ENCODE measurements around the gene NSG1. TPM values are rescaled to one million over a fixed set of nuclear protein-coding genes. Genes with fewer than 3 reads are reported as not detected.
"Not testable (repeated sequence)": the region's sequence is repeated elsewhere in the genome, so short reads cannot be mapped to it uniquely, and the experiment has no call there.

NSG1 gene
- total and polyA plus RNA-seq, 2 experiments from 2014 or later, result 0.31 to 0.86 TPM

- no peak overlapping the region for H3K4me2 ChIP-seq (ENCODE audit: unreplicated experiment)
- H3K4me3 ChIP-seq, result no peak overlapping the region
- no peaks in the 10 kb centered on the region for H3K9me3 ChIP-seq (ENCODE audit: low read depth)
- in situ Hi-C loops (cut with MboI), result no loop called here
- H3F3A ChIP-seq (ENCODE audit: insufficient read depth), result peaks cover 19% of the 10 kb centered on the region
- WGBS, 2 experiments (ENCODE audit: low coverage in 1 of 2, low lambda C conversion rate in 2 of 2, missing lambda C conversion rate in 2 of 2), result 89 to 91% methylated on average over 5 of the region's 5 CpGs
- TF ChIP-seq EZH2phosphoT487 (IDR thresholded peaks at IDR 0.05; ENCODE audit: insufficient read depth, low read depth), result no peak
- no peak for TF ChIP-seq EZH2 (IDR thresholded peaks at IDR 0.05; ENCODE audit: insufficient read depth, poor library complexity, severe bottlenecking)
- H3K9ac ChIP-seq, result no peak overlapping the region
- peaks cover 22% of the 10 kb centered on the region; the same call in 1 of the 2 replicates for H3K36me3 ChIP-seq (ENCODE audit: low read depth)
- peaks cover 39% of the 10 kb centered on the region for H3K79me2 ChIP-seq (ENCODE audit: insufficient read depth)
- H3K9me2 ChIP-seq (ENCODE audit: insufficient read depth), result no peaks in the 10 kb centered on the region
- no peak for DNase-seq
- no peaks in the 10 kb centered on the region for H3K27me3 ChIP-seq (replicated peaks; ENCODE audit: insufficient read depth)
- no peaks in the 10 kb centered on the region for H4K20me1 ChIP-seq (ENCODE audit: insufficient read depth)
- no peak overlapping the region for H3K27ac ChIP-seq
- H2AFZ ChIP-seq, result no peak overlapping the region
- peaks cover 14% of the 10 kb centered on the region for H3K4me1 ChIP-seq (ENCODE audit: insufficient read depth)
Observed at GRCh38 chr4:4461850-4462249, 74.9 kb downstream of the NSG1 start.

GRCh38 chr4:4462970-4463369 is 76.1 kb downstream of the NSG1 start:
- Histone ChIP-seq H3K27me3 (replicated peaks; ENCODE audit: insufficient read depth) (no peaks in the 10 kb centered on the region), H3K4me2 (ENCODE audit: unreplicated experiment) (no peak overlapping the region), H3K9me2 (ENCODE audit: insufficient read depth) (no peaks in the 10 kb centered on the region), H3K79me2 (ENCODE audit: insufficient read depth) (peaks cover 39% of the 10 kb centered on the region), H3F3A (ENCODE audit: insufficient read depth) (peaks cover 8% of the 10 kb centered on the region), H4K20me1 (ENCODE audit: insufficient read depth) (no peaks in the 10 kb centered on the region), H3K9ac (no peak overlapping the region), H3K4me3 (no peak overlapping the region), H2AFZ (no peak overlapping the region), H3K9me3 (ENCODE audit: low read depth) (no peaks in the 10 kb centered on the region), H3K4me1 (ENCODE audit: insufficient read depth) (peaks cover 5% of the 10 kb centered on the region), H3K27ac (no peak overlapping the region), H3K36me3 (ENCODE audit: low read depth) (peaks cover 22% of the 10 kb centered on the region; the same call in 1 of the 2 replicates)
- 76 to 79% methylated on average over 3 of the region's 3 CpGs for WGBS, 2 experiments (ENCODE audit: low coverage in 1 of 2, low lambda C conversion rate in 2 of 2, missing lambda C conversion rate in 2 of 2)
- in situ Hi-C loops (cut with MboI), result no loop called here
- DNase-seq, result no peak
- TF ChIP-seq EZH2 (IDR thresholded peaks at IDR 0.05; ENCODE audit: insufficient read depth, poor library complexity, severe bottlenecking) (no peak), EZH2phosphoT487 (IDR thresholded peaks at IDR 0.05; ENCODE audit: insufficient read depth, low read depth) (no peak)

GRCh38 chr4:4465238-4465637 is 78.3 kb downstream of the NSG1 start:
- H3K9me3 ChIP-seq (ENCODE audit: low read depth); H3K27me3 ChIP-seq (replicated peaks; ENCODE audit: insufficient read depth); H3K27ac ChIP-seq; in situ Hi-C loops (cut with MboI); H3K4me1 ChIP-seq (ENCODE audit: insufficient read depth); H3K4me2 ChIP-seq (ENCODE audit: unreplicated experiment); H3K9me2 ChIP-seq (ENCODE audit: insufficient read depth); DNase-seq; H4K20me1 ChIP-seq (ENCODE audit: insufficient read depth); H3F3A ChIP-seq (ENCODE audit: insufficient read depth); H3K9ac ChIP-seq; H2AFZ ChIP-seq; H3K4me3 ChIP-seq: not testable (repeated sequence)
- Histone ChIP-seq H3K79me2 (ENCODE audit: insufficient read depth) (peaks cover 48% of the 10 kb centered on the region), H3K36me3 (ENCODE audit: low read depth) (peaks cover 32% of the 10 kb centered on the region; the same call in 1 of the 2 replicates)
- WGBS, 2 experiments (ENCODE audit: low coverage in 1 of 2, low lambda C conversion rate in 2 of 2, missing lambda C conversion rate in 2 of 2), result 96 to 99% methylated on average over 3 of the region's 3 CpGs

Other genes starting within 250 kb of the NSG1 start
- not detected in 2 replicates for gene OTOP1, start 160.2 kb upstream of the NSG1 start, total RNA-seq (2014; rRNA removed; shearing (Covaris generic))
- gene OTOP1, start 160.2 kb upstream of the NSG1 start, polyA plus RNA-seq (2016; fragmentation: Nextera tagmentation; extraction: Ambion mirVana), result not detected in 2 replicates
- 17.7 and 25.9 TPM in 2 replicates for gene TMEM128, start 138.9 kb upstream of the NSG1 start, total RNA-seq (2014; rRNA removed; shearing (Covaris generic))
- gene TMEM128, start 138.9 kb upstream of the NSG1 start, polyA plus RNA-seq (2016; fragmentation: Nextera tagmentation; extraction: Ambion mirVana), result 35.4 and 38.4 TPM in 2 replicates
- gene LYAR, start 96.9 kb upstream of the NSG1 start, total RNA-seq (2014; rRNA removed; shearing (Covaris generic)), result 6.7 and 11.9 TPM in 2 replicates
- 15.1 and 16.9 TPM in 2 replicates for gene LYAR, start 96.9 kb upstream of the NSG1 start, polyA plus RNA-seq (2016; fragmentation: Nextera tagmentation; extraction: Ambion mirVana)
- 2.9 and 3.9 TPM in 2 replicates for gene ZBTB49, start 96.9 kb upstream of the NSG1 start, total RNA-seq (2014; rRNA removed; shearing (Covaris generic))
- gene ZBTB49, start 96.9 kb upstream of the NSG1 start, polyA plus RNA-seq (2016; fragmentation: Nextera tagmentation; extraction: Ambion mirVana), result 1.6 and 1.9 TPM in 2 replicates
- gene STX18, start 154.9 kb downstream of the NSG1 start, total RNA-seq (2014; rRNA removed; shearing (Covaris generic)), result 35.0 and 42.6 TPM in 2 replicates
- gene STX18, start 154.9 kb downstream of the NSG1 start, polyA plus RNA-seq (2016; fragmentation: Nextera tagmentation; extraction: Ambion mirVana), result 39.2 and 40.5 TPM in 2 replicates

All from GM23248 (cell line).